ENCODE measurements around the gene RAF1.

- TF ChIP-seq CTCF (IDR thresholded peaks at IDR 0.05) (peak in 1 of 6 experiments; percentile 17), POLR2A (IDR thresholded peaks at IDR 0.05) (peak in 1 of 2 donors; percentile 91)
Observed at GRCh38 chr3:12663936-12664908, at the start of gene RAF1.
